ENCODE measurements around the gene FAF1. TPM values are rescaled to one million over a fixed set of nuclear protein-coding genes. Genes with fewer than 3 reads are reported as not detected.
"Not testable (repeated sequence)": the region's sequence is repeated elsewhere in the genome, so short reads cannot be mapped to it uniquely, and the experiment has no call there.

Gene FAF1
- total RNA-seq, 2 donors from 2014 or later = 45.8 to 50.1 TPM

- Mint-ChIP-seq H3K27ac (peak overlapping the region; percentile 62), H3K4me1 (peaks cover 28% of the 10 kb centered on the region), H3K27me3 (no peaks in the 10 kb centered on the region), H3K36me3 (ENCODE audit: low read depth) (peaks cover 2% of the 10 kb centered on the region), H3K4me3 (peak overlapping the region; percentile 67)
- peak; percentile 75 for ATAC-seq
- no peaks in the 10 kb centered on the region for H3K9me3 ChIP-seq (ENCODE audit: control insufficient read depth, low read length, poor library complexity, severe bottlenecking)
- DNase-seq = no peak
Observed at GRCh38 chr1:50724626-50725286, 235.3 kb downstream of the FAF1 start.

DNA sequence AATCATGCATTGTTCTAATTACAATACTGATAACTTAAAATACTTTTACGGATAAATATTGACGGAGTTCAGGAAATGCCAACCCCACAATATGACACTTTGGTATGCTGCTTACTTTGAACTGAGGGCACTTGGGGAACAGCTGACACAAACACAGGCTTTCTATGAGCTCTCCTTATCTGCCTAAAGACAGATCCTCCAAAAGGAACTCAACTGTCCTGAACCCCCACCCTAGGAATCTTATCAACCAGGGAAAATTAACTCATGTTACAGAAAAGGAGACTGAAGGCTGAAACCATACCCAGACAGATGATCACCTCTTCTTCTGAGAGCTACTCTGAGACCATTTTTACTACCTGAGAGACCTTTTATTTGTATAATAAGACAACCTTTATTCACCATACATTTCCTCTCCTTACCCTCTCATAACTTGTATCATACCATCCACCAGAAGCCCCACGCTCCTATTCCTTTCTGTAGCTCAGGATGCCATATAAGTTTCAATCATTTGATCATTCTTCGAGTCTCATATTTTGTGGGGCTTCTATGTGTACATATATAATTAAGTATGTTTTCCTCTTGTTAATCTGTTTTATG, 239.5 kb downstream of the FAF1 start:
- no peak for ATAC-seq
- Mint-ChIP-seq H3K36me3 (ENCODE audit: low read depth) (peaks cover 5% of the 10 kb centered on the region), H3K4me1 (peaks cover 25% of the 10 kb centered on the region)

DNA sequence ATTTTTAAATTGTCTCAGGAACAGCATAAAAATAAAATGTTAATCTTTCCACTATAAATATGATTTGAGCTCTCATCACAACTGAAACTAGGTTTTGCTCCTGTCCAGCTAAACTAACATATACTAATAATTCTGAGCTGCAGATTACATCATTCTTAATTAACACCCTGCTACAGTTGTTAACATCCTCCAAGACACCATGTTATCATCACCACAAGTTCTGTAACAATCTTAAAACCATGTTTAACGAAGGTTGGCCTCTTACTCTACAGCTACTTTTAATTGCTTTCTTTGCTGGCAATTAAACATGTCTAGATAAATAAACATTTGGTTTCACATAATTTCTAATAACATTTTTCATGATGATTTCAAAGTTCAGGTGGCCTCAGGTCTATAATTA, 240.9 kb downstream of the FAF1 start:
- Mint-ChIP-seq H3K27me3 (no peaks in the 10 kb centered on the region), H3K27ac (no peak overlapping the region), H3K4me1 (peaks cover 17% of the 10 kb centered on the region), H3K4me3 (no peak overlapping the region), H3K36me3 (ENCODE audit: low read depth) (peaks cover 5% of the 10 kb centered on the region)
- ATAC-seq = no peak
- DNase-seq = no peak
- H3K9me3 ChIP-seq (ENCODE audit: control insufficient read depth, low read length, poor library complexity, severe bottlenecking) = no peaks in the 10 kb centered on the region

More for the DNA sequence above, 239.5 kb downstream of the FAF1 start:
- H3K27me3 Mint-ChIP-seq = no peaks in the 10 kb centered on the region
- no peak overlapping the region for H3K27ac Mint-ChIP-seq
- no peaks in the 10 kb centered on the region for H3K9me3 ChIP-seq (ENCODE audit: control insufficient read depth, low read length, poor library complexity, severe bottlenecking)
- DNase-seq = no peak
- no peak overlapping the region for H3K4me3 Mint-ChIP-seq

DNA sequence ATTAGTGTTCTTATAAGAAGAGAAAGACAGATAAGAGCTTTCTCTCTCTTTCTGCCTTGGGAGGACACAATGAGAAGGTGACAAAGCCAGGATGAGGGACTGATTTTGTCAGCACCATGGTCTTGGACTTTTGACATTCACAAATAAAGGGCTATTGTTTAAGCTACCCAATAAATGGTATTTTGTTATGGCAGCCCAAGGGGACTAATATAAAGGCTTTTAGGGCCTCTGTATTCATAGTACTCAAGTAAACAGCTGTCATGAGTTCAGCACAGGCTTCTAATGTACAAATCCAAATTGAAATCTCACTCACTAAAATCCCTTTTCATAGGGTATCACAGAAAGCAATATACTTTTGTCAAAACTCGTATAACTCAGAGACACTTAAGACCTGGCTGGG, 242.7 kb downstream of the FAF1 start:
- Mint-ChIP-seq H3K4me1 (peaks cover 8% of the 10 kb centered on the region), H3K27ac (no peak overlapping the region), H3K4me3 (no peak overlapping the region), H3K27me3 (no peaks in the 10 kb centered on the region), H3K36me3 (ENCODE audit: low read depth) (peaks cover 5% of the 10 kb centered on the region)
- ATAC-seq (no peak), DNase-seq (no peak)
- H3K9me3 ChIP-seq (ENCODE audit: control insufficient read depth, low read length, poor library complexity, severe bottlenecking) = no peaks in the 10 kb centered on the region

DNA sequence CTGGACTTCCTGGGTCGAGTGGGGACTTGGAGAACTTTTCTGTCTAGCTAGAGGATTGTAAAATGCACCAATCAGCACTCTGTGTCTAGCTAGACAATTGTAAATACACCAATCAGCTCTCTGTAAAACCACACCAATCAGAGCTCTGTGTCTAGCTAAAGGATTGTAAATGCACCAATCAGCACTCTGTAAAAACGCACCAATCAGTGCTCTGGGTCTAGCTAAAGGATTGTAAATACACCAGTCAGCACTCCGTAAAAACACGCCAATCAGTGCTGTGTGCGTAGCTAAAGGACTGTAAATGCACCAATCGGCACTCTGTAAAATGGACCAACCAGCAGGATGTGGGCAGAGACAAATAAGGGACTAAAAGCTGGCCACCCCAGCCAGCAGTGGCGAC, 243.6 kb downstream of the FAF1 start:
- DNase-seq; H3K27me3 Mint-ChIP-seq; ATAC-seq; H3K27ac Mint-ChIP-seq; H3K4me1 Mint-ChIP-seq; H3K4me3 Mint-ChIP-seq; H3K36me3 Mint-ChIP-seq (ENCODE audit: low read depth); H3K9me3 ChIP-seq (ENCODE audit: control insufficient read depth, low read length, poor library complexity, severe bottlenecking): not testable (repeated sequence)

DNA sequence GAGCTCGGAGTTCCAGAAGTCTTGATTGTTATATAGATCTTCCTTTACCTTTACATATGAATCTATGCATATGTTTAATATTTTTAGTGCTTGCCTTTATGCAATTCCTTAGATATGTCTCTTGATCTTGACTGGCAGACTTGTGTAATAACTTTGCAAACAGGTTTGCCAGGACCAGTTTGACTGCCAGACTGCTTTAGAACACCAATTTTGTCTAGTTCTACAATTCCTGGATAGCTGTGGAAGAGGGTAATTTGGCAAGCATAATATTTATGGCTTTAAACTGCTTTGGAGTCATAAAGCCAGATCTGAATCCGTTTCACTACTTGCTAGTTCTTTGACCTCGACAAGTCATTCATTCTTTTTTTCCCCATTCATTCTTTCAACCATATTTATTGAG, 250.0 kb downstream of the FAF1 start:
- ATAC-seq = no peak
- Mint-ChIP-seq H3K27me3 (no peaks in the 10 kb centered on the region), H3K4me1 (peaks cover 10% of the 10 kb centered on the region), H3K27ac (no peak overlapping the region), H3K4me3 (no peak overlapping the region), H3K36me3 (ENCODE audit: low read depth) (no peaks in the 10 kb centered on the region)
- no peaks in the 10 kb centered on the region for H3K9me3 ChIP-seq (ENCODE audit: control insufficient read depth, low read length, poor library complexity, severe bottlenecking)
- no peak for DNase-seq

DNA sequence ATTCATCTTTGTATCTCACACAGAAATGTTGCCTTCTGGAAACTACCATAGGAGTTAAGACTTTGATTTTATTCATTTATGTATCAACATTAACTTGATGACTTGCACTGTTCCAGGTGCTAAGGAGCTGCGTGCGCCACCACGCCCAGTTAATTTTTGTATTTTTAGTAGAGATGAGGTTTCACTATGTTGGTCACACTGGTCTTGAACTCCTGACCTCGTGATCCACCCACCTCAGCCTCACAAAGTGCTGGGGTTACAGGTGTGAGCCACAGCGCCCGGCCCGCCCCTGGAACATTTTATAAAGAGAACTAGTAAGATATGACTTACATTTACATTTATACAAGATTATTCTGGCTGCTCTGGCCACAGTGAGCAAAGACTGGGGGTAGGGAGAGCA, 252.2 kb downstream of the FAF1 start:
- DNase-seq (no peak), ATAC-seq (no peak)
- Mint-ChIP-seq H3K4me3 (no peak overlapping the region), H3K27ac (peak overlapping the region; percentile 44), H3K4me1 (peaks cover 12% of the 10 kb centered on the region), H3K27me3 (no peaks in the 10 kb centered on the region), H3K36me3 (ENCODE audit: low read depth) (no peaks in the 10 kb centered on the region)
- no peaks in the 10 kb centered on the region for H3K9me3 ChIP-seq (ENCODE audit: control insufficient read depth, low read length, poor library complexity, severe bottlenecking)

GRCh38 chr1:50705699-50706098, 254.4 kb downstream of the FAF1 start:
- H3K27ac Mint-ChIP-seq = no peak overlapping the region

DNA sequence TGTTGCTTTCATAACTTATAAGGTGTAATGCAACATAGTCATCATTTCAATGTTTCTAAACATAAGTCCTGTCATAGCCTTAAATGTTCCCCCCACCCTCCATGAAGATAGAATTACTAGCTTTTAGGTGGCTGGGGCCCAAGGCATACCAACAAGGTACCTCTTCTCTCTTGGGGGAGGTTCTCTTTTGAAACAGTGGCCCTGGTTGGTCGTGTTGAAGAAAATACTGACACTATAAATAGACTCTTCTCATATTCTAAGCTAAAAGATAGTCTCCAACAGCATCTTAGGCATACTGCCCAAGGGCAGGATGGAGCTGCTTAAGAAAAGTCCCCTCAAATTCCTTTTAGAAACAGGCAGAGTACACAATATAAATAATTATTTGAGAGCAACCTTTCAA, 255.0 kb downstream of the FAF1 start:
- H3K27ac Mint-ChIP-seq = no peak overlapping the region
- peaks cover 9% of the 10 kb centered on the region for H3K4me1 Mint-ChIP-seq
- DNase-seq (no peak), ATAC-seq (no peak)
- no peak overlapping the region for H3K4me3 Mint-ChIP-seq
- H3K36me3 Mint-ChIP-seq (ENCODE audit: low read depth) = peaks cover 2% of the 10 kb centered on the region
- no peaks in the 10 kb centered on the region for H3K27me3 Mint-ChIP-seq
- no peaks in the 10 kb centered on the region for H3K9me3 ChIP-seq (ENCODE audit: control insufficient read depth, low read length, poor library complexity, severe bottlenecking)

More at GRCh38 chr1:50705699-50706098, 254.4 kb downstream of the FAF1 start:
- H3K4me3 Mint-ChIP-seq = no peak overlapping the region
- H3K27me3 Mint-ChIP-seq = no peaks in the 10 kb centered on the region
- DNase-seq (no peak), ATAC-seq (no peak)
- H3K36me3 Mint-ChIP-seq (ENCODE audit: low read depth) = no peaks in the 10 kb centered on the region
- peaks cover 9% of the 10 kb centered on the region for H3K4me1 Mint-ChIP-seq
- H3K9me3 ChIP-seq (ENCODE audit: control insufficient read depth, low read length, poor library complexity, severe bottlenecking) = no peaks in the 10 kb centered on the region

- peak; percentile 49 for ATAC-seq
- peaks cover 9% of the 10 kb centered on the region for H3K4me1 Mint-ChIP-seq
- no peak overlapping the region for H3K27ac Mint-ChIP-seq
- H3K27me3 Mint-ChIP-seq = no peaks in the 10 kb centered on the region
- H3K36me3 Mint-ChIP-seq (ENCODE audit: low read depth) = peaks cover 2% of the 10 kb centered on the region
- DNase-seq = no peak
- H3K9me3 ChIP-seq (ENCODE audit: control insufficient read depth, low read length, poor library complexity, severe bottlenecking) = no peaks in the 10 kb centered on the region
- H3K4me3 Mint-ChIP-seq = no peak overlapping the region
Observed at GRCh38 chr1:50704126-50704525, 255.9 kb downstream of the FAF1 start.

DNA sequence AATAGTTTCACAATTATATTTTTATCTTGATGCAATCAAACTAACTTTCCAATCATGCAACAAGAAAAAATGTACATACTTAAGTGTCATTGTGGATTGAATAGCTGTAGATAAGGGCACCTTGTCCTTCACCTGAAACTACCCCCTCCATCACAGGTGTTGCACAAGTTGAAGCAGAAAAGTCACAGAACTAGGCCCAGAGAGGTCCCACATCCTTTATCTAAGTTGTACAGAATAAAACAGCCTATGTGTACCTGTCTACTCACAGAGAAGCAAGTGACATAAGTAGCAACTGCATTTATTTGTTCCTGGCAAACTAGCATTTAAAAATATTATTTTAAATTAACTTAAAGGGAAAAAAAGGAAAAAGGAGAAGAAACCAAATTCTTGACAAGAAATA, 256.8 kb downstream of the FAF1 start:
- no peak overlapping the region for H3K4me3 Mint-ChIP-seq
- no peak overlapping the region for H3K27ac Mint-ChIP-seq
- peaks cover 2% of the 10 kb centered on the region for H3K36me3 Mint-ChIP-seq (ENCODE audit: low read depth)
- no peaks in the 10 kb centered on the region for H3K9me3 ChIP-seq (ENCODE audit: control insufficient read depth, low read length, poor library complexity, severe bottlenecking)
- ATAC-seq (no peak), DNase-seq (no peak)
- peaks cover 2% of the 10 kb centered on the region for H3K4me1 Mint-ChIP-seq
- H3K27me3 Mint-ChIP-seq = no peaks in the 10 kb centered on the region

- H3K36me3 Mint-ChIP-seq (ENCODE audit: low read depth) = peaks cover 2% of the 10 kb centered on the region
- no peak overlapping the region for H3K4me3 Mint-ChIP-seq
- no peak overlapping the region for H3K27ac Mint-ChIP-seq
- ATAC-seq (no peak), DNase-seq (no peak)
- peaks cover 2% of the 10 kb centered on the region for H3K4me1 Mint-ChIP-seq
- no peaks in the 10 kb centered on the region for H3K9me3 ChIP-seq (ENCODE audit: control insufficient read depth, low read length, poor library complexity, severe bottlenecking)
- no peaks in the 10 kb centered on the region for H3K27me3 Mint-ChIP-seq
Observed at GRCh38 chr1:50702395-50702794, 257.7 kb downstream of the FAF1 start.

DNA sequence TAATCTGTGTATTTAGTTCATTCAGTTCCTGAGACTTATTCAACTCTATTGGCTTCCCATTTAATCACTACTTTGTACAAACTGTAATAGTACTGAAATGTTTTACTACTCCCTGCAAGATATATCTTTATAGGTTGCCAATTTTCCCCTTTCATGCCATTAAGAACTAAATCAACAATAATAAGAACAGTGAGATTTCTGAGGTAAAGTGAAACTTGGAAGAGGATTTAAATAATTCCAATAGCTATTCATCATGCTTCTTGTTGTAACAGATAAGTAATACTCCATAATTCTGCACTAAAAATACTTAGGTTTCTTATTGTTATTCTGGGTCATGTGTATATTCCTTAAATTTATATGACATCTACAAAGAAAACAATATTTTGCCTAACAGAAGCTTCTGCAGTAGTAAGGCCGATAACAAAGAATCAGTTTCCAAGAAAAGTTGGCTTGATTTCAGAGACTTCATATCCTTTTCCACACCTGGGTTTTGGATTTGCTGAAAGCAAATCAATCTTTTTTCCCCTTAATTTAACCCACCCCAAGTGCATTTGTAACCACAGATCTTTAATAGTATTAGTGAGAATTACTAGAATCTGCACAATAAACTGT, 258.3 kb downstream of the FAF1 start:
- Mint-ChIP-seq H3K36me3 (ENCODE audit: low read depth) (peaks cover 2% of the 10 kb centered on the region), H3K4me1 (peaks cover 2% of the 10 kb centered on the region), H3K4me3 (no peak overlapping the region), H3K27me3 (no peaks in the 10 kb centered on the region), H3K27ac (no peak overlapping the region)
- no peak for DNase-seq
- no peaks in the 10 kb centered on the region for H3K9me3 ChIP-seq (ENCODE audit: control insufficient read depth, low read length, poor library complexity, severe bottlenecking)
- ATAC-seq = no peak

GRCh38 chr1:50700621-50701020, 259.4 kb downstream of the FAF1 start:
- DNase-seq (no peak), ATAC-seq (no peak)
- no peaks in the 10 kb centered on the region for H3K9me3 ChIP-seq (ENCODE audit: control insufficient read depth, low read length, poor library complexity, severe bottlenecking)
- Mint-ChIP-seq H3K27me3 (no peaks in the 10 kb centered on the region), H3K27ac (no peak overlapping the region), H3K36me3 (ENCODE audit: low read depth) (peaks cover 2% of the 10 kb centered on the region), H3K4me3 (no peak overlapping the region), H3K4me1 (peaks cover 2% of the 10 kb centered on the region)

Measured in T-helper 17 cell (primary cell).